Activated B cell treated with CpG ODN at 0.5 μM for 24 hours (primary cell): ENCODE data around the gene SCN3B. TPM values are rescaled to one million over a fixed set of nuclear protein-coding genes. Genes with fewer than 3 reads are reported as not detected.

Source experiments
- ATAC-seq: fragments of 200-7000 bp; cut with Tn5 transposase; one replicate; pipeline ENCODE4 v1.10.0; 2021; ENCODE audit warnings: low read depth, mild to moderate bottlenecking, moderate library complexity
- CTCF ChIA-PET: fragments of 350-600 bp; sonication (Branson Sonifier 250); formaldehyde crosslinking; loops from one replicate; lab custom pipeline; 2021; ENCODE audit warnings: antibody characterized with exemption; lab: Charles Lee
- POLR2A ChIA-PET: fragments of 350-600 bp; sonication (Branson Sonifier 250); formaldehyde crosslinking; loops from one replicate; lab custom pipeline; 2021; ENCODE audit warnings: antibody characterized with exemption; lab: Charles Lee
- DNase-seq: peaks from one replicate; pipeline ENCODE4 v3.0.0; 2022
- H3K27ac Mint-ChIP-seq: one replicate; pipeline ENCODE4 v1.8.0; 2020; ENCODE audit warnings: mixed read lengths
- H3K27me3 Mint-ChIP-seq: one replicate; pipeline ENCODE4 v1.8.0; 2021; ENCODE audit warnings: mixed read lengths
- H3K36me3 Mint-ChIP-seq: one replicate; pipeline ENCODE4 v1.8.0; 2021; ENCODE audit warnings: low read depth, mixed read lengths
- H3K4me1 Mint-ChIP-seq: one replicate; pipeline ENCODE4 v1.8.0; 2021; ENCODE audit warnings: mixed read lengths
- H3K4me3 Mint-ChIP-seq: one replicate; pipeline ENCODE4 v1.8.0; 2020; ENCODE audit warnings: mild to moderate bottlenecking, mixed read lengths
- H3K9me3 Mint-ChIP-seq: one replicate; pipeline ENCODE4 v1.8.0; 2020; ENCODE audit warnings: mixed read lengths
- CTCF ChIP-seq: fragments of 200-600 bp; IDR thresholded peaks from one replicate; pipeline ENCODE4 v1.8.0; 2022; ENCODE audit warnings: antibody characterized with exemption, mild to moderate bottlenecking
- intact Hi-C: fragments of 100-400 bp; cut with micrococcal nuclease; formaldehyde crosslinking; loops from one replicate; pipeline ENCODE4 v1.15.1; 2024
- total RNA-seq: library from RNA; stranded (reverse); gene quantifications from 2 replicates; pipeline ENCODE4 v1.2.3, GENCODE V29; 2022

SCN3B gene
- total RNA-seq, 1 donor from 2014 or later = not detected

- POLR2A ChIA-PET = no interaction called here
- H3K27me3 Mint-ChIP-seq = no peaks in the 10 kb centered on the region
- no peaks in the 10 kb centered on the region for H3K9me3 Mint-ChIP-seq
- CTCF ChIA-PET = interaction anchor here (1.2 kb wide), 1 partner anchor 11 kb away, joined by 3 read pairs; no protein-coding TSS in a partner anchor
- peaks cover 6% of the 10 kb centered on the region for H3K4me1 Mint-ChIP-seq
- DNase-seq (no peak), ATAC-seq (no peak)
- no peaks in the 10 kb centered on the region for H3K36me3 Mint-ChIP-seq
- no peak for TF ChIP-seq CTCF
- intact Hi-C loops = no loop called here
- H3K4me3 Mint-ChIP-seq = no peak overlapping the region
- no peak overlapping the region for H3K27ac Mint-ChIP-seq
These were observed 69.2 kb downstream of the SCN3B start for GRCh38 chr11:123585206-123585605.

- DNase-seq (no peak), ATAC-seq (no peak)
- H3K4me1 Mint-ChIP-seq = peaks cover 6% of the 10 kb centered on the region
- H3K4me3 Mint-ChIP-seq = no peak overlapping the region
- no peak for TF ChIP-seq CTCF
- no peak overlapping the region for H3K27ac Mint-ChIP-seq
- POLR2A ChIA-PET = no interaction called here
- no peaks in the 10 kb centered on the region for H3K9me3 Mint-ChIP-seq
- CTCF ChIA-PET = interaction anchor here (1.2 kb wide), 1 partner anchor 10 kb away, joined by 3 read pairs; no protein-coding TSS in a partner anchor
- no peaks in the 10 kb centered on the region for H3K36me3 Mint-ChIP-seq
- H3K27me3 Mint-ChIP-seq = no peaks in the 10 kb centered on the region
- intact Hi-C loops = no loop called here
These were observed 69.7 kb downstream of the SCN3B start for GRCh38 chr11:123584737-123585136.

- intact Hi-C loops = no loop called here
- H3K4me1 Mint-ChIP-seq = peaks cover 6% of the 10 kb centered on the region
- DNase-seq = no peak
- no peak for ATAC-seq
- H3K4me3 Mint-ChIP-seq = no peak overlapping the region
- ChIA-PET POLR2A (no interaction called here), CTCF (interaction anchor here (1.2 kb wide), 1 partner anchor 10 kb away, joined by 3 read pairs; no protein-coding TSS in a partner anchor)
- no peaks in the 10 kb centered on the region for H3K9me3 Mint-ChIP-seq
- H3K27ac Mint-ChIP-seq = no peak overlapping the region
- no peak for TF ChIP-seq CTCF
- no peaks in the 10 kb centered on the region for H3K27me3 Mint-ChIP-seq
- no peaks in the 10 kb centered on the region for H3K36me3 Mint-ChIP-seq
These were observed 70.2 kb downstream of the SCN3B start for GRCh38 chr11:123584186-123584585.

GRCh38 chr11:123582992-123583504, 71.4 kb downstream of the SCN3B start:
- DNase-seq (no peak), ATAC-seq (no peak)
- H3K4me3 Mint-ChIP-seq = no peak overlapping the region
- no peak for TF ChIP-seq CTCF
- intact Hi-C loops = no loop called here
- POLR2A ChIA-PET = no interaction called here
- peaks cover 6% of the 10 kb centered on the region for H3K4me1 Mint-ChIP-seq
- no peak overlapping the region for H3K27ac Mint-ChIP-seq
- CTCF ChIA-PET = no interaction called here
- no peaks in the 10 kb centered on the region for H3K9me3 Mint-ChIP-seq
- no peaks in the 10 kb centered on the region for H3K36me3 Mint-ChIP-seq
- no peaks in the 10 kb centered on the region for H3K27me3 Mint-ChIP-seq

- DNase-seq (no peak), ATAC-seq (no peak)
- Mint-ChIP-seq H3K9me3 (no peaks in the 10 kb centered on the region), H3K4me3 (no peak overlapping the region), H3K36me3 (no peaks in the 10 kb centered on the region), H3K27me3 (no peaks in the 10 kb centered on the region), H3K27ac (no peak overlapping the region), H3K4me1 (peaks cover 11% of the 10 kb centered on the region)
- no peak for TF ChIP-seq CTCF
- ChIA-PET CTCF (interaction anchor here (1.6 to 2.8 kb wide), 3 partner anchors 11 to 175 kb away, joined by 3 to 42 read pairs (median 6); no protein-coding TSS in a partner anchor), POLR2A (no interaction called here)
- intact Hi-C loops = no loop called here
These were observed 72.6 kb downstream of the SCN3B start for GRCh38 chr11:123581651-123582399.
